GM20431 (cell line): ENCODE data around the gene ATP8A2.

Experiments used
- in situ Hi-C: fragments of 300-500 bp; cut with MseI, MboI; formaldehyde crosslinking; loops from one replicate; pipeline ENCODE4 v1.15.0; 2020; ENCODE audit warnings: low sequenced_read_pairs; ENCODE audit not compliant: unreplicated experiment

Gene ATP8A2

DNA sequence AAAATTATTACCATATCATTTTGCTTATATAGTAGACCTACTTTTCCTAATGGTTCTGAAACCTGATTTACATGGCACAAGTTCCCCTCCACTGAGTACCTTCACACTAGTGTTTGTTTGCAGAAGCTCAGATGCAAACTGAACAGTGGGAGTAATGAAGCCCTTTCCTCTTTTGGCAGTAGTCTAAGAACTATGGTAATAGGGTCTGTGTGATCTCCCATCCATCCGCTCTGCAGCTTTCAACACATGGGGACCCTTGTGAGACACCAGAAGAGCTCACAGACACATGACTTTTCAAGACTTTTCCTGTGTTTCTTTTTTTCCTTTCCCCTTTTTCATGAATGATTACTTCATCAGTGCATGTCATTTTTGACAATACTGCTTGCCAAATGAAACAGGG lies 336.0 kb downstream of the ATP8A2 start:
- in situ Hi-C loops = no loop called here

DNA sequence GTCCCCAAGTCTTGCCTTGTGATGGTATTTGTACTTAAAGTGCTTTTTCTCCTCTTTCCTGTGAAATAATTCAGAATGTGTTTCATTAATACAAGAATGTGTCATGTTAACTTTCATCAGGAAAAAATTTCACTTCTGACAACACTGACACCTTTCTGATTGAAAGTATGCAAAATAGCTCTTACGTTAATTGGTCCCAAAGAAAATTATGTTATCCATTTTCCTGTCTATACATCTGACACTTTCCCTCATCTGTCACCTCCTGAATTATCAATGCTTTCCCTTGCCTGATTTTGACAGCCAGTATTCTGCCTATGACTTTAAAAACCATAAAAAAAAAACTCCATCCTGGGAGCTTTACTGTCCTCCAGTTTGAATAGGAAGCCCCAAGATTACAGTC lies 336.5 kb downstream of the ATP8A2 start:
- in situ Hi-C loops = no loop called here

DNA sequence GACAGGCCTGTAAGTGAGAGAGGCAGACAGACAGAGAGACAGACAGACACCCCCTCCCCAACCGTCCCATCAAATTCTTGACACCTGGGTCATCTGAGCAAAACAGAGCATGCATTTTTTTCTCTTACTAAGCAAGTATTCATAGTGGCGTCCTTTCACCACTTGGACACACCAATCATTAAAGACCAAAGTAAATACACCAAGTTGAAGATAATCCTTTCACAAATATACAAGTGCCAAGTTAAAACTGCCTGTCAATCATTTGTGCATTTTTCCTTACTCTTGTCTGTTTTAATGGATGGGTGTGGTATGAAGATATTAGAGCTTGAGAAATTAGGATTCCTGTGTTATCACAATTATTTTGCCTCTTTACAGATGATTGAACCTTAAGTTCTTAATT lies 337.3 kb downstream of the ATP8A2 start:
- in situ Hi-C loops = no loop called here

DNA sequence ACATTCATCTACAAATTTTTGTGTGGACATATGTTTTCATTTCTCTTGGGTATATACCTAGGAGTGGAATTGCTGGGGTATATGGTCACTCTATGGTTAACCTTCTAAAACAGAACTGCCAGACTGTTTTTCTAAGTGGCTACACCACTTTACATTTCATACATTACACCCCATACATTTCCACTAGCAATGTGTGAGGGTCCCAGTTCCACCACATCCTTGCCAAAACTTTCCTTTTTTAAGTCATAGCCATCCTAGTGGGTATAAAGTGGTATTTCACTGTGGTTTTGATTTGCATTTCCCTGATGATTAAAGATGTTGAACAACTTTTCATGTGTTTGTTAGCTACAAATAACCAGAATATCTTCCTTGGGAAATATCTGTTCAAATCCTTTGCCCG lies 344.0 kb downstream of the ATP8A2 start:
- in situ Hi-C loops = no loop called here

DNA sequence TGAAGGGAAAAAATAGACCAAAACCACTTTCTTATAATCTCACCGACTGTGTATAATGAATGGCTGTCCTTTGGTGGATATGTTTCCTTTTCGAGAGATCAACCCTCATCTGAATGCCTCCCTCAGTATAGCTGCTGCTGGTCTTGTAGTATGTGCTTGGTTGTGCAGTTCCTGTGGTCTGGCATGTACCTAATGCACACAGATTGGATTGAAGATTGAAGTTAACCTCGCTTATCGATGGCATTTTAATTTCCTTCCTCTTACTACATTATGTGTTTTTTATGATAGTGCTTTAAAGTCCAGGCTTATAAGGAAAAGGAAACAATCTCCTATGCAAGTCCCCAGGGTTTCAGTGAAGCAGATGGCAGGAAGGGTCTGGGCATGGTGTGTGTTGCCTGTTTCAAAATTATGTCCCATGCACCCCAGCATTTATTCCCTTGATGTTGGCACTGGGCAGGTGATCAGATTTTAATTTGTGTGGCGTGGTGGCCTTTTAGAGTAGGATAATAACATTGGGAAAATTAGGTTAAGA lies 346.0 kb downstream of the ATP8A2 start:
- in situ Hi-C loops = no loop called here

DNA sequence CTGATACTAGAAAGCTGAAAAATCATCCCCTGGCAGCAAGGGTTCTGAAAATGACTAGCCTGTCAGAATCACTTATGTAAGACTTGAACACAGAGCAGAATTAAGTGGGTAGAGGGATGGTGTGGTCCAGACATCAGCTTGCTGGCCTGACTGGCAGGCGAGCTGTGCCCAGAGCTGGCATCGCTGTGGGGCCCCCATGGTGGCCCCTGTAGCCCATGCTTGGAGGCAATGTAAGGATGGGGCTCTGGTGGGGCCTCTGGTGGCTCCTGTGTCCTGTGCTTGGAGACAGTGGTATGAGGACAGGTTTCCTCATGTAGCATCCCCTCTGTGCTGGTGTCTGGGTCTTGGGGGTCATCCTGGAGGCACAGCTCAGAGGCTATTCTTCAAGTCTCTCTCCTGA lies 347.9 kb downstream of the ATP8A2 start:
- in situ Hi-C loops = no loop called here

DNA sequence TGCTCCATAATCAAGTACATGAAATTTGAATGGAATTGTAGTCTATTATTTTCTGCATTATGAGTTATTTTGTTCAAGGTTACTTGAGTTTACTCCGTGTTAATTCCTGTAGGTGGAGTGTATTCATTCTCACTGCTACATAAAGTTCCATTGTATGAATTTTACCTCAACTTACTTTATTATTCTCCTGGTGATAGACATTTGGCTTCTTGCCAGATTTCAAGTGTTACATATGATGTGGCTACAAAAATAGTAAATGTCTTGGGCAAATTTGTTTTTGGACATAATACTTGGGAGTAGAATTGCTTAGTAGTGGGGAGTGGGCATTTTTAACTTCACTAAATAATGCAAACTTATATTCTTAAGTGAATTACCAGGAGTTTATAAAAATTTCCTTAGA lies 351.1 kb downstream of the ATP8A2 start:
- in situ Hi-C loops = no loop called here

DNA sequence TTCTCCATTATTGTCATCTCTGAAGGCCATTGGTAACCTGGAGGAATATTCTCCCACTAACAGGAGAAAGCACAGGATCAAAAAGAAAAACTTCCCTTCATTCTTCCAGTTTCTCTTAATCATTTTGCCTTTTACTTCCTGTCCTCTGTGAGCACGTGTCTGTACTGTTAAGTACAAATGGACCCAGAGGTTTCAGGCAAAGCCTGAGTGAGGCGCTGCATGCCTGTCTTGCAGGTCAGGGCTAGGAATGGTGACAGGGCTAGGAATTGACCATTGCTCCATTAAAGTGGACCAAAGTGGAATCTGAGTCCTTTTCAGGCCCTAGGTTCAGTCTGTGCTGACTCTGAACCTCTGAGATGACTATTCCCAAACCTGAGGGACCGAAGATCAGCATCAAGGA lies 353.3 kb downstream of the ATP8A2 start:
- in situ Hi-C loops = no loop called here

DNA sequence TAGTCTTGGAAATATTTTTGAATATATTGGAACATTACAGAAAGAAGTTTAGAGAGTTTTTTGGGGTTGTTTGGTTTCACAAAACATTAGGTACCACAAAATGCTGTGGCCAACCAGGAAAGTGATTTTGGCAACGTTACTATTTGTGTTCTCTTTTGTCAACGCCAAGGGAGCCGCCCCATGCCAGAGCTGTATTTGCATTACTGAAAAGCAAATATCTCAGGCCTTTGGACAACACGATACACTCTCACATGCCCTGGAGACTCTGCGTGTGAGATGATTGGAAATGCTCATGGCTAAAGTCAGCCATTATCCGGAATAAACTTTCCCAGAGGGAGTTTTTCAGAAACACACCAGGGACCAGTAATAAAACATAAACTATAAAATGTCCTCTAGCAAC lies 355.5 kb downstream of the ATP8A2 start:
- in situ Hi-C loops = no loop called here

DNA sequence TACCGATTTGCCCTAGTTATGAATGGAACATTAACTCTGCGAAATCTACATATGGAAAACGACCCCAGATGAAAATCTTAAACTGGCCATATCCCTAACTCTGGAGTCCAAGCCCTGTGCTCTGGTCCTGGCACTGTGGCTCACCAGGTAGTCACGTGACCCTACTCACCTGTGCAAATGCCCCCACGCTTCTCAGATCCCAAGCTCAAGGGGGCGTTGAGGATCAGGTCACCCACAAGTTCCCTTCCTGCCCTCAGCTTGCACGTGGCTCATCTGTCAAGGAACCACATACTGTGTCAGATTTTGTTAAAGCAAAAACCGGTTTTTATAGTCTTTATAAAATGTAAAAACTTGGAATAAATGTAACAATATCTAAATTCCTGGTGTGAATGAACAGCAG lies 356.0 kb downstream of the ATP8A2 start:
- in situ Hi-C loops = no loop called here

DNA sequence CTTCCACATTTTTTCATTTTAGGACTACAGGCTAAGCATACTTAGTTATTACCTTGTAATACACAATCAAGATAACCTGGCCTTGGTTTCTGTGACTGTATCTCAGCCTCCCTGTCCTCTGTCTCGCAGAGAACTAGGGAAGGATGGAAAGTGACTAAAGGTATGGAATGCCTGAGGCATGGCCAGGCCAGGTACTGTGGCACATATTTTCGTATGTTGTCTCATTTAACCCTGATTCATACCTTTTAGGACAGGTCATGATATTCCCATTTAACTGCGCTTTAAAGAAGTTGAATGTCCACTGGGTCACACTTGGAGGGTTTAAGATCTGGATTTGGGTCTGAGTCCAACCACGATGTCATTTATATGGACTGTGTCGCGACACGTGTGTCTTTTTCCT lies 357.4 kb downstream of the ATP8A2 start:
- in situ Hi-C loops = no loop called here

DNA sequence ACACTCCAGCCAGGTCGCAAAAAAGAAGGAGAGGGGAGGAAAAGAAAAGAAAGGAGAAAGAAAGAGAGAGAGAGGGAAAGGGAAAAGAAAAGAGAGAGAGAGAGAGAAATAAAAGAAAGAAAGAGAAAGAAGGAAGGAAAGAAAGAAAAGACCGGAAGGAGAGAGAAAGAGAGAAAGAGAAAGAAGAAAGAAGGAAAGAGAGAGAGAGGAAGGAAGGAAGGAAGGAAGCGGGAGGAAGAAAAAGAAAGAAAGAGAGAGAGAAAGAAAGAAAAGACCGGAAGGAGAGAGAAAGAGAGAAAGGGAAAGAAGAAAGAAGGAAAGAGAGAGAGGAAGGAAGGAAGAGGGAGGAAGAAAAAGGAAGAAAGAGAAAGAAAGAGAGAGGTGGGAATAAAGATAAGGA lies 359.3 kb downstream of the ATP8A2 start:
- in situ Hi-C loops = no loop called here

DNA sequence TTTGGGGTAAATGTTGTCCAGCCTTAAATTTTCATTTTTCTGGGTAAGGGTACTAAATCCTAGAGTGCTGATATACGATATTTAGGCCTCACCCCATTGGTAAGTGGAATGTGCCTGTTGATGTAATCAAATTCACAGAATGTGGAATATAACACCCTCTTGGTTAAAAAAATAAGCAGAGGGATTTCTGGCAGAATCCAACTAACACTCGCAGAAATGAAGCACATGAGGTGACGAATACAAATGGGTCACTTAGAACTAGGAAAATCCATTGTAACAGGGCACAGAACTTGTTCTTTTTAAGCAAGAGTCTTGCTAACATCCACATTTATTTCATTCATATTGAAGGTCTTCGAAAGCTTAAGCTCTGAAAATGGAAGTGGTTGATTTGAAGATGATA lies 359.8 kb downstream of the ATP8A2 start:
- in situ Hi-C loops = no loop called here

DNA sequence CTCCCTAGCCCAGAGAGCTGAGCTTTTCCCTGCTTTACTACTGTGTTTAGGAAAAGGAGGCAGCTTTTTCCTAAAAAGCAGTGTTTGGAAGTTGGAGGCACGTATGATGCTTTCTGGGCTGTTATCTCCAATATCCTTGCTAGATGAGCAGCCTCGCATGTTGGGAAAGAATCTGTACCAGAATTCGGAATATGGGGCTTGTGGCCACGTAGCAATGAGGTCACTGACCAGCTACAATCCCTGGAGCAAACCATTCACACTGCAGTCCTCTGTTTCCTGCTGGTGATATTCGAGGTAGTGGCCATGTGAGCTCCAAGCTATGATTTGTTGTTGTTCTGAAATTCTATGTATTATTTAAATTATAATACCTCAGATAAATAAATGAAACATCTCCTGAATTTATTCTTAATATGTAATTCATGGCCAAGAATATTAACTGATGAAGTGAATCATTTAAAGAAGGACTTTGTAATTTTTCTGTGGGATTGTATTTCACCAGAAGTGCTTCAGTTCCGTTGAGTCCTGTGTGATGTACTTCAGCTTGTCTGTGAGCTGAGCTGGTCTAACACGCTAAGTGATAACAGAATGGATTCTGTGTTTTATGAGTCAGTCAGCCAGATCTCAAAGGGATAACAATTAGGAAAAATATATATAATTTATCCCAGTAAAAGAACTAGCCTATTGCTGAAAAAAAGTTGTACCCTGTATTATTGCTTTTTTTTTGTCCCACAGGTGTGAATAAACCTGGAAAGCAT lies 360.5 kb downstream of the ATP8A2 start:
- in situ Hi-C loops = no loop called here

DNA sequence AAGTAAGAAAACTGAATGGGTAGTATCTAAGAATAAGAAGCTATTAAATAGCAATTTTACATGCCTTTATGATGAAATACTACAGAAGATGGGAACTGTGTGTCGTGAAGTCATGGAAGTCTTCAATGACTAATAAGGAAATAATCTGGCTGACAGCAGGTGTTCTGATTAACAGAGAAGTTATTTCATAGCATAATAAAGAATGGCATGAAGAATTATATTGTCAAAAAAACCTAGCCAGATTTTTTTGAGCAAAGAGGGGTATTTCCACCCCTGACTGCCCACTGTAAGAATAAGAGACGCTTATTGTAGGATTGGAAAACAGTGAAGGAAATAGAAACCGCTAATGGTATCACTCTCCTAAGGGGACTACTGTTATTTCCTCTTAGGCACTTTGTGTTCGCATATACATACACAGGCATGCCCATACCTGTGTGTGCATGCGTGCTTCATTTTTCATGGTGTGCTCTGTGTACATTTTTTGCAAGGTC lies 361.3 kb downstream of the ATP8A2 start:
- in situ Hi-C loops = no loop called here

DNA sequence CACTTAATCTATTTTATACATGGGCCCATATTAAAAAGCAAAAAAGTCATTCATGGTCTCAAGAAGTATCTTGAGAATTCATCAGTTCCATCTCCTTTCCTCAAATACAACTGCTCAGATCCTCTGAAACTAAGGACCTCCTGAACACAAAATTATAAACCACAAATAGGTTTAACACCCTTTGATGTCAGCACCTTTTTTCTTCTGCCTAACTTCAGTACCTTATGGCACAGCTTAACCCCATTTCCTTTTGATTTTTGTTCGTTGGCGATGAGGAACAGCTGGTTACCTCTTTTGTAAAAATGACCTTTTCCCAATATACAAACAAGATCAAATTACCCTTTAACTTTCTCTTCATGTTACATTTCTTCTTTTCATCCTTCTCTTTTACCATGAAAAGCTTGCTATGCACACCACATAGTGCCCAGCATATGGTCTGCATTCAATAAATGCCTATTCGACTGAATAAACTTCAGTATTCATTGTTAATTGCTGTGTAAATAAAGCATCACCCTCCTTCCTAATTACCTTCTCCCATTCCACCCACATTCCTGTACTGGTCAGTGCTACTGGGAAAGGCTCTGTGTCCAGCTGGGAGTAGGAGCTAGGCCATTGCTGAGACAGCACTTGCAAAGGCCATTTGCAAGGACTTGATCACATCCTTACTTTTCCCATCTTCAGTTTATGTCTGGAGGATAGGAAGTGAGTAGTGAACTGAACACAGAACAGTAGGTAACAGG lies 362.1 kb downstream of the ATP8A2 start:
- in situ Hi-C loops = no loop called here

DNA sequence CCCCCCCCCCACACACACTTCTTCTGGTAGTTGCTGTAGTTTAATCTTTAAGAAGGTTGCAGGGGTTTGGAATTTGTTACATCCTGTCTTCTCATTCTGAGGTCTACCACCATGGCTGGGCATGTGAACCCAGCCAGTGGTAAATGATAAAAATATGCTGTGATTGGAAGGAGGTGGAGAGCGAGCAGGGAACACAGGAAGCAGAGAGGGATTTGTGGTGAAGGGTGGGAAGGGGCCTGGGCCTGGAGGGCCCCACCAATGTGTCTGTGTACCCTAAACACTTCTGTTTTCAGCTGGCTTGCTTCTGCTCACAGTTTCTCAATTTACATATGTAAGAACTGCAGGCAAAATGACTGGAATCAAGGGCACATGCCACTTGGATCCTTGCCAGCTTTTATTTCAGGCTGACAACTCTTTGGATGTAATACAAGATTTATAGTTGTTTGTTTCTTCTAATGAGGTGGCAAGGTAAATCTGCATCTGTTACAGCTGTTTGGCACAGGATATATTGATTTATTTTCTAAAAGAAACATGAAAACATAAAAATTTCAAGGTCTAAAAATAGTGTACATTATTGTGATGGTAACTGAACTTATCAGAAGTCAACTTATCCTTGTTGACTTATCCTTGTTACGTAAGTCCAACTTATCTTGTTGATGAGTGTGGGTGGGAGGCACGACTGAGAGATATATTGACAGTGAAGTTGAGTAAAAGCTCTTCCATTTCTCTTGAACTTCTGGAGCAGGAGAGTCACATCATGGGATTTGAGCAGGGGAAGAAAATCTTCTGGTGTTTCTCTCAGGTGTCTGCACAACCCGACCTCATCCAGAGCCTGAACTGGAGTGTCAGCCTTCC lies 366.8 kb downstream of the ATP8A2 start:
- in situ Hi-C loops = no loop called here

DNA sequence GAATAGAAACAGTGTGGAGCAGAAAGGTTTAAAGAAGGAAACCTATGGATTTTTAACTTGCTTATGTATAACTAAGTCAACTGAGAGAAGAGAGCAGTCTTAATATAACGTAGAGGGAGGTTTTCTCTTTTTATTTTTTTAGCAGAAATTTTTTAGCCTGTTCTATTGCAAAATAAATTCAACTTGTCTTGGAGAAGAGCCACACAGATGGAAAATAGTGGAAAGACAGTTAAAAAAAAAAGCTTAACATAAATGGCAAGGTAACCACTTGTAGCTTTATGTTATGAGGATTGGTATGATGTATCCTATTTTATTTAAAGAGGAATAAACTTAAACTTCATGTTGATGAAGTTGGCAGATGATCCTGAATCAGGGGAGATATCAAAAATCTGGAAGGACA lies 367.6 kb downstream of the ATP8A2 start:
- in situ Hi-C loops = no loop called here

DNA sequence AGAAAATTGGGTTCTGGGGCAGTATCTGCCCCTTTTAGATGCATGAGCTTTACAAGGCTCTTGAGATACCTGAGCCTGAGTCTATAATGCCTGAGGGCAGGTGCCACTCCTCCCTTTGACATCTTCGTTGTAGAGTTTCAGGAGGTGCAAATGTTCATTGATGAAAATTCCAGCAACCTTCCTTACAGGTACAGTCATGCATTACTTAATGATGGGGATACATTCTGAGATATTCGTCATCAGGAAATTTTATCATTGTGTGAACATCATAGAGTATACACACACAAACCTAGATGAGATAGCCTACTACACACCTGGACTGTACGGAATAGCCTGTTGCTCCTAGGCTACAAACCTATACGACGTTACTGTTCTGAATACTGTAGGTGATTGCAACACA lies 370.0 kb downstream of the ATP8A2 start:
- in situ Hi-C loops = no loop called here

DNA sequence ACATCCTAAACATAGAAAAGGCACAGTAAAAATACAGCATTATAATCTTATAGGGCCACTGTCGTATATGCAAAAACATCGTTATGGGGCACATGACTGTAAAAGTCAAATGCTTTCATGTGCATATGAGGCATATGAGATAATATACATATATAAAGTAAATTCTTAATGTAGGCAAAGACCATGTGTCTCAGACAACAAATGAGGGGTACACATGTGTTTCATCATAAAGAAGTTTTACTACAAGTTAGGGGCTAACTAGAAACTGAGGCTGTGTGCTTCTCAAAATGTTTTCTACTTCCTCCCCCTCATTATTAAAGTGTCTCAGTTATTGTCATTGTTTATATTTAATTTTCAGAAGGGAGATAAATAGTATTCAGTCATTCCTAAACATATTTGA lies 370.4 kb downstream of the ATP8A2 start:
- in situ Hi-C loops = no loop called here

DNA sequence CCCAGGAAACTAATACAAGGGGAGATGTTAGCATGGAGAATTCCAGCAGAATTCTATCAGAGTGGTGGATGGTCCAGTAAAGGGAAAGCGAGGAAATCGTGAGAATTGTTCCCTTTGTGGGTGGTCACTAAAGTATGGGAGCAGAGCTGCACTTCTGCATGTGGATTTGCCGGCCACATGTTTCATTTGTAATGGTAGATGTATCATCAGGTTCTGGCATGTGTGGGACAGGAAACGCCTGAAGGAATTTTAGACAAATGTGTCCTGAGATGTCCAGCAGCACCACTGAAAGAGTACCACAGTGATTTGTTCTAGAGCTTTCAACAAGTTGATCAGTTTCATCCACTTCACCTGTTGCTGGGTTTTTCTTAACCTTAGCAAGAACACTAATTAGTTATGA lies 371.6 kb downstream of the ATP8A2 start:
- in situ Hi-C loops = no loop called here
